ENCODE data around the gene TRIM56.

Gene TRIM56

GRCh38 chr7:101096331-101096956 lies 11.2 kb downstream of the TRIM56 start:
- H3K4me1 Mint-ChIP-seq, result peaks cover 18% of the 10 kb centered on the region
- H3K4me3 Mint-ChIP-seq, result no peak overlapping the region
- no peak overlapping the region for H3K27ac Mint-ChIP-seq
- TF ChIP-seq CTCF (IDR thresholded peaks at IDR 0.05; ENCODE audit: unreplicated experiment in 3 of 3), result no peak
- no peaks in the 10 kb centered on the region for H3K9me3 Mint-ChIP-seq
- peaks cover 16% of the 10 kb centered on the region for H3K27me3 Mint-ChIP-seq (ENCODE audit: low read depth)
- peaks cover 3% of the 10 kb centered on the region for H3K36me3 Mint-ChIP-seq (ENCODE audit: low read depth)

DNA sequence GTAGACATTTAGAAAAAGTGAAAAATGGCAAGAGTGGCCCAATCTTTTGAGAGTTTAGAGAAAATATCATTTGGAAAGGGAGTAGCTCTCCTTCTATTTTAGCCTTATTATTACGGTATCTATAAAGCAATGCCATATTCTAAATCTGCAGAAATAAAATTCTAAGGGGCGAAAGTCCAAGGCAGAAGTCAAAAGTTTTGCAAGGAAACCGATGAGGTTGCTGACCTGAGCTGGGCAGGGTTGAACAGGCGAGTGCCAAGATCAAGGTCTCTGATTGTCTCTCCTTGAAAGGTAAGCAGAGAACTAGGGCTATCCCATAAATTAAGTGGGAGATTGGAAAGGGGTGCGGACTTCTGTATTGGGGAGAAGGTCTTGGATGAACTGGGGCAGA lies 11.7 kb downstream of the TRIM56 start:
- Mint-ChIP-seq H3K36me3 (ENCODE audit: low read depth) (no peaks in the 10 kb centered on the region), H3K27me3 (ENCODE audit: low read depth) (peaks cover 16% of the 10 kb centered on the region), H3K4me1 (peaks cover 18% of the 10 kb centered on the region), H3K27ac (no peak overlapping the region), H3K9me3 (no peaks in the 10 kb centered on the region), H3K4me3 (no peak overlapping the region)
- no peak for TF ChIP-seq CTCF (IDR thresholded peaks at IDR 0.05; ENCODE audit: unreplicated experiment in 3 of 3)

DNA sequence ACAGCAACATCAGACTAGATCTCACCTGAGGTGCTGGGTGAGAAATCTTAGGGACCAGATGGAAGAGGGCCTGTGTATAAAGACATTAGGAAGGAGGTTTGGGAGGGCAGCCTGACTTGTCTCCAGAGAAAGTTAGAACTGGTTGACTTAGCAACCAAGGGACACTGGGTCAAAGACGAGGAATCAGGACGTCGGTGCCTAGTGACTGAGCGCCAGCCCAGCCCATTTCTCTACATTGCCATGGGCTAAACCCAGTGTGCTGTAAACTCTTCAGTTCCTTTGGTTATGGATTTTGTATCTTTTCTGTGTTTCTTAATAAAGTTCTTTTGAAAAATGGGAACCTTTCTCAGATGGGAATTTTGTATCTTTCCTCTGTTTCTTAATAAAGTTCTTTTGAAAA lies 12.3 kb downstream of the TRIM56 start:
- H3K27me3 Mint-ChIP-seq (ENCODE audit: low read depth), result peaks cover 16% of the 10 kb centered on the region
- no peak for TF ChIP-seq CTCF (IDR thresholded peaks at IDR 0.05; ENCODE audit: unreplicated experiment in 3 of 3)
- no peaks in the 10 kb centered on the region for H3K9me3 Mint-ChIP-seq
- H3K4me3 Mint-ChIP-seq, result no peak overlapping the region
- no peak overlapping the region for H3K27ac Mint-ChIP-seq
- peaks cover 18% of the 10 kb centered on the region for H3K4me1 Mint-ChIP-seq
- H3K36me3 Mint-ChIP-seq (ENCODE audit: low read depth), result no peaks in the 10 kb centered on the region

DNA sequence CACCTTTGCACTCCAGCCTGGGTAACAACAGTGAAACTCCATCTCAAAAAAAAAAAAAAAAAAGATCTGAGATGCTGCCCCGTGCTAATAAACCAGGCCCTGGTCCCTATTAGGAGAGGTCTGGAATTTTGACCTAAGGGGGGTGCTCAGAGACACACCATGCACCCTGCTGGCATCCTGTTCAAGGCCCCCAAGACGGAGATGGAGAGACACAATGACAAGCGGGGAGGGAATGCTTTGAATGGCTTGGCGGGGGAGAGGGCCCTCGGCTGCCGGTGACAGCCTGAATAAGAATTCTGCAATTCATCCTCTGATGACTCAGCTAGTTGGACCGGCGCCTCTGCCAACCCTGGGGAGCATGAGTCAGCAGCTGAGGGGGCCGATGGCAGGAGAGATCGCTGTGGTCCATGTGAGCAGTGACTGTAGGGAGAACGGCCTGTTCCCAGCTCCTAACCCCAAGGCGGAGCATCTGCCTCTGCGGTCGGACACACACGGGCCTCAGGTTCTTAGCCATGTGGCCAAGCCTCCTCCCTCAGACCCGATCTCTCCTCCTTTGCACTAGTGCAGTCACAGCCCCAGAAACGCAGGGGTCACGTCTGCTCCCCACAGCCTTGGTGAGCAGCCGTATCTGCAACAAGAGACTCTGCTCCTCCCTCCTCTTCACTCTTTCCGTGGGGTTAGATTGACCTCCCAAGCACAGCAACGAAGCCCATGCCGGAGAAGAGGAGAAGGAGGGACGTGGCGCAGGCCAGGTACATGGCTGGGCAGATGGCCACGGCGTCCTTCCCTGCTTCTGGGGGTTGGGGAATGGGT lies 14.9 kb downstream of the TRIM56 start:
- peaks cover 16% of the 10 kb centered on the region for H3K27me3 Mint-ChIP-seq (ENCODE audit: low read depth)

GRCh38 chr7:101100858-101101847 lies 15.9 kb downstream of the TRIM56 start:
- TF ChIP-seq CTCF (IDR thresholded peaks at IDR 0.05; ENCODE audit: unreplicated experiment in 3 of 3), result no peak
- H3K36me3 Mint-ChIP-seq (ENCODE audit: low read depth), result no peaks in the 10 kb centered on the region
- no peaks in the 10 kb centered on the region for H3K9me3 Mint-ChIP-seq
- peak overlapping the region in 2 of 3 experiments; percentile 68 to 71 for H3K27ac Mint-ChIP-seq
- H3K27me3 Mint-ChIP-seq (ENCODE audit: low read depth), result peaks cover 9% of the 10 kb centered on the region
- H3K4me3 Mint-ChIP-seq, result no peak overlapping the region
- H3K4me1 Mint-ChIP-seq, result peaks cover 12% of the 10 kb centered on the region

More for the DNA sequence above, 14.9 kb downstream of the TRIM56 start:
- Mint-ChIP-seq H3K9me3 (no peaks in the 10 kb centered on the region), H3K36me3 (ENCODE audit: low read depth) (no peaks in the 10 kb centered on the region), H3K27ac (peak overlapping the region in 2 of 3 experiments; percentile 68 to 71), H3K4me1 (peaks cover 12% of the 10 kb centered on the region), H3K4me3 (no peak overlapping the region)
- TF ChIP-seq CTCF (IDR thresholded peaks at IDR 0.05; ENCODE audit: unreplicated experiment in 3 of 3), result no peak

All from nephron (organoid).